ENCODE results near the gene EMD. TPM values are rescaled to one million over a fixed set of nuclear protein-coding genes. Genes with fewer than 3 reads are reported as not detected.

EMD gene
- total and polyA plus RNA-seq, 10 of the 15 experiments (the other 5 are each of a cell fraction or from before 2014, with no cell fraction given): 0.76 to 100 (median 43.2) TPM

- ChIA-PET SMC1A (ENCODE audit: uncharacterized antibody, unreplicated experiment) (interaction anchor here (0.7 to 1.3 kb wide), 5 partner anchors 11 to 99 kb away, joined by 3 to 4 read pairs (median 3); partner anchors contain the start of gene SLC10A3), CTCF (interaction anchor here (1.3 to 2.3 kb wide), 3 partner anchors 9 to 55 kb away, joined by 3 to 12 read pairs (median 5); partner anchors contain the start of gene RPL10), POLR2A (interaction anchor here (0.6 to 4.1 kb wide), 11 partner anchors 10 to 331 kb away, joined by 3 to 32 read pairs (median 4); partner anchors contain the start of genes MECP2, RPL10, SLC10A3 and TAFAZZIN), RAD21 (ENCODE audit: unreplicated experiment) (interaction anchor here (0.6 to 2.0 kb wide), 4 partner anchors 16 to 55 kb away, joined by 3 to 9 read pairs (median 4); partner anchors contain the start of genes RPL10 and TAFAZZIN)
- DNase-seq (ENCODE audit: low read depth, low spot score) (peak; percentile 73), FAIRE-seq (peak; percentile 27), ATAC-seq (peak; percentile 99)
- Histone ChIP-seq H3K79me2 (ENCODE audit: control insufficient read depth, insufficient read depth, low read length) (peaks cover 12% of the 10 kb centered on the region), H3K4me1 (ENCODE audit: control insufficient read depth, insufficient read depth, low read length) (no peaks in the 10 kb centered on the region), H4K20me1 (ENCODE audit: control insufficient read depth, insufficient read depth) (no peaks in the 10 kb centered on the region), H3K27ac (ENCODE audit: control insufficient read depth, insufficient read depth) (0 out of 2 replicates have a peak within 1 kb of the TSS, but pooled peaks have one; percentile 4), H3K4me3 (peak within 1 kb of the TSS; percentile 73), H3K9me3 (replicated peaks; ENCODE audit: control insufficient read depth, insufficient read depth, low read length) (no peaks in the 10 kb centered on the region), H3K9ac (ENCODE audit: control insufficient read depth, insufficient read depth, low read length) (peak within 1 kb of the TSS; percentile 24; the same call in 1 of the 2 replicates), H3K4me2 (ENCODE audit: control insufficient read depth, insufficient read depth) (peak within 1 kb of the TSS; percentile 71), H3K36me3 (ENCODE audit: control insufficient read depth in 2 of 2, insufficient read depth in 2 of 2, low read length in 1 of 2) (peaks cover 0 to 2% of the 10 kb centered on the region in 2 experiments; a peak in 1 of 4 replicates), H2AFZ (ENCODE audit: control insufficient read depth, low read depth, low read length) (peak within 1 kb of the TSS; percentile 28), H3K27me3 (replicated peaks in 1 of 2; ENCODE audit: control insufficient read depth in 2 of 2, insufficient read depth in 2 of 2, low read length in 1 of 2) (no peaks in the 10 kb centered on the region)
- BruUV-seq (replicated peaks): no TSS peak
- intact Hi-C loops (cut with micrococcal nuclease; ENCODE audit: unreplicated experiment) (loop anchor here (10.0 kb wide), 1 partner anchor 54 kb away; the partner anchor contains the start of genes EMD and FLNA), in situ Hi-C loops (cut with MboI) (no loop called here)
- WGBS (ENCODE audit: insufficient coverage, insufficient replicate concordance, low lambda C conversion rate, missing lambda C conversion rate): 31% methylated on average over 85 of the region's 87 CpGs
- TF ChIP-seq USF1 (IDR thresholded peaks at IDR 0.05; ENCODE audit: borderline replicate concordance, extremely low read length, insufficient read depth, low read depth, low read length) (peak; percentile 87), ZBED1 (IDR thresholded peaks at IDR 0.05; ENCODE audit: borderline replicate concordance) (no peak), TARDBP (IDR thresholded peaks at IDR 0.05; ENCODE audit: borderline replicate concordance) (no peak), NFYB (IDR thresholded peaks at IDR 0.05; ENCODE audit: insufficient read depth, low read depth, low read length) (peak; percentile 90), IRF3 (IDR thresholded peaks at IDR 0.05) (peak; percentile 87), HDAC6 (IDR thresholded peaks at IDR 0.05; ENCODE audit: unreplicated experiment) (no peak), MYC (IDR thresholded peaks at IDR 0.05; ENCODE audit: insufficient read depth, insufficient read length, insufficient replicate concordance, low read length, severe bottlenecking) (no peak), FOXK2 (IDR thresholded peaks at IDR 0.05) (no peak), IRF4 (IDR thresholded peaks at IDR 0.05; ENCODE audit: low read depth, low read length) (no peak), TBL1XR1 (IDR thresholded peaks at IDR 0.05; ENCODE audit: low read depth, low read length) (no peak)
- TF ChIP-seq, protein P1, sequence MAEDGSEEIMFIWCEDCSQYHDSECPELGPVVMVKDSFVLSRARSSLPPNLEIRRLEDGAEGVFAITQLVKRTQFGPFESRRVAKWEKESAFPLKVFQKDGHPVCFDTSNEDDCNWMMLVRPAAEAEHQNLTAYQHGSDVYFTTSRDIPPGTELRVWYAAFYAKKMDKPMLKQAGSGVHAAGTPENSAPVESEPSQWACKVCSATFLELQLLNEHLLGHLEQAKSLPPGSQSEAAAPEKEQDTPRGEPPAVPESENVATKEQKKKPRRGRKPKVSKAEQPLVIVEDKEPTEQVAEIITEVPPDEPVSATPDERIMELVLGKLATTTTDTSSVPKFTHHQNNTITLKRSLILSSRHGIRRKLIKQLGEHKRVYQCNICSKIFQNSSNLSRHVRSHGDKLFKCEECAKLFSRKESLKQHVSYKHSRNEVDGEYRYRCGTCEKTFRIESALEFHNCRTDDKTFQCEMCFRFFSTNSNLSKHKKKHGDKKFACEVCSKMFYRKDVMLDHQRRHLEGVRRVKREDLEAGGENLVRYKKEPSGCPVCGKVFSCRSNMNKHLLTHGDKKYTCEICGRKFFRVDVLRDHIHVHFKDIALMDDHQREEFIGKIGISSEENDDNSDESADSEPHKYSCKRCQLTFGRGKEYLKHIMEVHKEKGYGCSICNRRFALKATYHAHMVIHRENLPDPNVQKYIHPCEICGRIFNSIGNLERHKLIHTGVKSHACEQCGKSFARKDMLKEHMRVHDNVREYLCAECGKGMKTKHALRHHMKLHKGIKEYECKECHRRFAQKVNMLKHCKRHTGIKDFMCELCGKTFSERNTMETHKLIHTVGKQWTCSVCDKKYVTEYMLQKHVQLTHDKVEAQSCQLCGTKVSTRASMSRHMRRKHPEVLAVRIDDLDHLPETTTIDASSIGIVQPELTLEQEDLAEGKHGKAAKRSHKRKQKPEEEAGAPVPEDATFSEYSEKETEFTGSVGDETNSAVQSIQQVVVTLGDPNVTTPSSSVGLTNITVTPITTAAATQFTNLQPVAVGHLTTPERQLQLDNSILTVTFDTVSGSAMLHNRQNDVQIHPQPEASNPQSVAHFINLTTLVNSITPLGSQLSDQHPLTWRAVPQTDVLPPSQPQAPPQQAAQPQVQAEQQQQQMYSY (CRISPR knock-in tag; IDR thresholded peaks at IDR 0.05): no peak
- TF ChIP-seq, protein P2, sequence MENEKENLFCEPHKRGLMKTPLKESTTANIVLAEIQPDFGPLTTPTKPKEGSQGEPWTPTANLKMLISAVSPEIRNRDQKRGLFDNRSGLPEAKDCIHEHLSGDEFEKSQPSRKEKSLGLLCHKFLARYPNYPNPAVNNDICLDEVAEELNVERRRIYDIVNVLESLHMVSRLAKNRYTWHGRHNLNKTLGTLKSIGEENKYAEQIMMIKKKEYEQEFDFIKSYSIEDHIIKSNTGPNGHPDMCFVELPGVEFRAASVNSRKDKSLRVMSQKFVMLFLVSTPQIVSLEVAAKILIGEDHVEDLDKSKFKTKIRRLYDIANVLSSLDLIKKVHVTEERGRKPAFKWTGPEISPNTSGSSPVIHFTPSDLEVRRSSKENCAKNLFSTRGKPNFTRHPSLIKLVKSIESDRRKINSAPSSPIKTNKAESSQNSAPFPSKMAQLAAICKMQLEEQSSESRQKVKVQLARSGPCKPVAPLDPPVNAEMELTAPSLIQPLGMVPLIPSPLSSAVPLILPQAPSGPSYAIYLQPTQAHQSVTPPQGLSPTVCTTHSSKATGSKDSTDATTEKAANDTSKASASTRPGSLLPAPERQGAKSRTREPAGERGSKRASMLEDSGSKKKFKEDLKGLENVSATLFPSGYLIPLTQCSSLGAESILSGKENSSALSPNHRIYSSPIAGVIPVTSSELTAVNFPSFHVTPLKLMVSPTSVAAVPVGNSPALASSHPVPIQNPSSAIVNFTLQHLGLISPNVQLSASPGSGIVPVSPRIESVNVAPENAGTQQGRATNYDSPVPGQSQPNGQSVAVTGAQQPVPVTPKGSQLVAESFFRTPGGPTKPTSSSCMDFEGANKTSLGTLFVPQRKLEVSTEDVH (IDR thresholded peaks at IDR 0.05; ENCODE audit: low read depth, partially characterized antibody): no peak
Observed at GRCh38 chrX:154428176-154429171, 49.4 kb downstream of the EMD start, which contains the start of gene ATP6AP1. ATP6AP1 (plus strand) TSS chrX:154428677; CDS start chrX:154428693, 16 bp downstream.
